Activated naive CD4-positive, alpha-beta T cell treated with anti-CD3 and anti-CD28 coated beads, Interleukin-2, amount 50 U/mL, for 72 hours (primary cell): Measurements from ENCODE around the gene MPZL2. TPM values are rescaled to one million over a fixed set of nuclear protein-coding genes. Genes with fewer than 3 reads are reported as not detected.
A peak's percentile ranks its signal among the peaks of the same experiment; 100 is the strongest.

Experiments used
- ATAC-seq, 2 donors: fragments of 150-1000 bp; cut with Tn5 transposase; 2 replicates each; pipeline ENCODE4 v1.10.0; 2021; ENCODE audit warnings: mild to moderate bottlenecking in 2 of 2, moderate library complexity in 2 of 2
- DNase-seq, 2 donors: peaks; one replicate each; pipeline ENCODE4 v3.0.0; 2021 to 2022; ENCODE audit warnings: low spot score in 2 of 2
- H3K27ac Mint-ChIP-seq, 2 donors: one replicate each; pipeline ENCODE4 v1.8.0; 2022; ENCODE audit warnings: mild to moderate bottlenecking in 2 of 2, mixed read lengths in 2 of 2
- H3K36me3 Mint-ChIP-seq, 2 donors: one replicate each; pipeline ENCODE4 v1.8.0; 2022; ENCODE audit warnings: mixed read lengths in 2 of 2
- H3K9me3 Mint-ChIP-seq, 2 donors: one replicate each; pipeline ENCODE4 v1.8.0; 2022; ENCODE audit warnings: mixed read lengths in 2 of 2
- total RNA-seq, 2 donors: library from RNA; stranded (reverse); gene quantifications; one replicate each; pipeline ENCODE4 v1.2.3, GENCODE V29; 2022

MPZL2 gene
- total RNA-seq, 2 donors from 2014 or later: 39.4 to 64.1 TPM

GRCh38 chr11:118238421-118238820, 25.7 kb downstream of the MPZL2 start:
- DNase-seq: no peak
- H3K9me3 Mint-ChIP-seq: no peaks in the 10 kb centered on the region
- H3K27ac Mint-ChIP-seq: peak overlapping the region; percentile 25 to 99
- no peak for ATAC-seq
- H3K36me3 Mint-ChIP-seq: peaks cover 58 to 71% of the 10 kb centered on the region in 2 donors

- Mint-ChIP-seq H3K27ac (peak overlapping the region; percentile 31 to 68), H3K36me3 (peaks cover 45 to 62% of the 10 kb centered on the region in 2 donors), H3K9me3 (no peaks in the 10 kb centered on the region)
- ATAC-seq (no peak), DNase-seq (no peak)
These were observed 27.9 kb downstream of the MPZL2 start for GRCh38 chr11:118236170-118236569.

GRCh38 chr11:118234833-118235232, 29.3 kb downstream of the MPZL2 start:
- ATAC-seq (no peak), DNase-seq (no peak)
- H3K36me3 Mint-ChIP-seq: peaks cover 39 to 51% of the 10 kb centered on the region in 2 donors
- no peaks in the 10 kb centered on the region for H3K9me3 Mint-ChIP-seq
- H3K27ac Mint-ChIP-seq: no peak overlapping the region

DNA sequence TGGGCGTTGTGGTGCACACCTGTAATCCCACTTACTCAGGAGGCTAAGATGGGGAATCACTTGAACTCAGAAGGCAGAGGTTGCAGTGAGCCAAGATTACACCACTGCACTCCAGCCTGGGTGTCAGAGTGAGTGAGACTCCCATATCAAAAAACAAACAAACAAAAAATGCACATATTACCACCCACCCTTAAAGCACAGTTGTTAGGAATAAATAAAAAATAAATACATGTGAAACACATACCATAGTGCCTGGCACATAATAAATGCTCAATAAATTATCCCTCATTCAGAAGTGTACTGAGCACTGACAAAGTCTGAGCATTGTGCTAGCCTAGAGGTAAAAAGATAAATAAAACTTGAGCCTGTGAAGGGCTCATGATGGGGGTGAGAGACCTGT, 30.2 kb downstream of the MPZL2 start:
- Mint-ChIP-seq H3K36me3 (peaks cover 47% of the 10 kb centered on the region in 2 donors), H3K9me3 (no peaks in the 10 kb centered on the region), H3K27ac (peak overlapping the region in 1 of 2 donors; percentile 88)
- ATAC-seq: no peak
- DNase-seq: no peak

DNA sequence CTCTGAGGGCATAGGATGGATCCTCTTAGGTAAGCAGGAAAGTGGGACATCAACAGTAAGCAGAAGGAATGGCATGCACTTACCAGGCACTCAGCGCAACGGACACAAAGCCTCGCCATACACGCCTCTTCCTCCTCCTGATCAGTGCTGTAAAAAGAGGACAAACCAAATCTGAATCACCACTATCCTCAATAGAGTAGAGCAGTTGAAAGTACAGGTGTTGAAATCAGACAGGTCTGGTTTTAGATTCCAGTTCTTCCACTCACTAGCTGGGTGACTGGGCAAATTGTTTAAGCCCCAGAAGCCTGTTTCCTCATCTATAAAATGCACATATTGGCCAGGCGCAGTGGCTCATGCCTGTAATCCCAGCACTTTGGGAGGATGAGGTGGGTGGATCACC, 30.7 kb downstream of the MPZL2 start:
- Mint-ChIP-seq H3K36me3 (peaks cover 43% of the 10 kb centered on the region in 2 donors), H3K27ac (no peak overlapping the region), H3K9me3 (no peaks in the 10 kb centered on the region)
- ATAC-seq (peak in 1 of 2 donors; percentile 21), DNase-seq (no peak)

- peak; percentile 92 to 97 for ATAC-seq
- H3K27ac Mint-ChIP-seq: no peak overlapping the region
- peaks cover 41 to 45% of the 10 kb centered on the region in 2 donors for H3K36me3 Mint-ChIP-seq
- no peaks in the 10 kb centered on the region for H3K9me3 Mint-ChIP-seq
- peak in 1 of 2 donors; percentile 72 for DNase-seq
These were observed 31.4 kb downstream of the MPZL2 start for GRCh38 chr11:118232659-118233058.

DNA sequence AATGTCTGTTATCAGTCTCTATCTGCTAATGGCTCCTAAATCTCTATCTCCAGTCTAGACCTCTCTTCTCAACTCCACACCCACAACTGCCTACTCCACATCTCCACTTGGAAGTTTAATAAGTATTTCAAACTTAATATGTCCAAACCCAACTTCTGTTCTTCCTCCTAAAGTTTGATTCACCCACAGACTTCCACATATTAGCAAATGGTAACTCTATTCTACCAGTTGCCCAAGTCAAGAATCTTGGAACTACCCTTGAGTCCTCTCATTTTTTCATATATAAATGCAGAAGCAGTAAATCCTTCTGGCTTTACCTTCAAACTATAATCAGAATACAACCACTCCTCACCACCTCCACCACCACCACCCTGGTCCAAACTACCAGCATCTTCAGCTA, 32.6 kb downstream of the MPZL2 start:
- Mint-ChIP-seq H3K36me3 (peaks cover 41 to 50% of the 10 kb centered on the region in 2 donors), H3K9me3 (no peaks in the 10 kb centered on the region), H3K27ac (no peak overlapping the region)
- DNase-seq: no peak
- ATAC-seq: no peak

GRCh38 chr11:118230088-118230487, 34.0 kb downstream of the MPZL2 start:
- DNase-seq: no peak

DNA sequence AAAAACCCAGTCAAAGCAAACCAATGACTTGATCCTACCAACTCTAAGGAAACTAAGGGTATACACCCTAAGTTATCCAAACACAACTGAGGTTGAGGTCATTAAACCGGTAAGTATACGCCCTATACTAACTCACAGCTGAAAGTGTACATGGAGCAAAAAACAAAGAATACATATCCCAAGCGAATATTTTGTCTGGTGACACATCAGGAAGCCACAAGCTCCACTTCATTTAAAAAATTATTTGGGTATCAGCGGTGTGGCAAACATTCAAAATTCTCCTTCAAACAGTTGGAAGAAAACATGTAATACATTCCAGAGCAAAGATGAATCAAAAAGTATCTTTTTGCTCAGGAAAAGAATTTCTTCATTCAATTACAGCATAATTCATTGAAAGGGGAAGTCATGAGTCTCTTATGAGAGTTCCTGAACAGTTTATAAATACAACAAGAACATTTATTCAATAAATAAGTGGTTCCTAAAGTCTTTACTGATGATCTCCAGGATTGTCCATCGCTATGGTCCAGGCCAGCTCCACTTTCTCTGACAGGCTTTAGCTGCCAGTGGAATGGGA, 34.7 kb downstream of the MPZL2 start:
- Mint-ChIP-seq H3K36me3 (peaks cover 46 to 49% of the 10 kb centered on the region in 2 donors), H3K9me3 (peaks cover 0 to 5% of the 10 kb centered on the region in 2 donors), H3K27ac (peak overlapping the region in 1 of 2 donors; percentile 91)
- DNase-seq (no peak), ATAC-seq (no peak)

More at GRCh38 chr11:118230088-118230487, 34.0 kb downstream of the MPZL2 start:
- peaks cover 0 to 5% of the 10 kb centered on the region in 2 donors for H3K9me3 Mint-ChIP-seq
- H3K36me3 Mint-ChIP-seq: peaks cover 46 to 51% of the 10 kb centered on the region in 2 donors
- no peak for ATAC-seq
- peak overlapping the region in 1 of 2 donors; percentile 10 for H3K27ac Mint-ChIP-seq

GRCh38 chr11:118227865-118228785, 36.0 kb downstream of the MPZL2 start:
- no peak for DNase-seq
- Mint-ChIP-seq H3K9me3 (peaks cover 0 to 5% of the 10 kb centered on the region in 2 donors), H3K36me3 (peaks cover 44 to 54% of the 10 kb centered on the region in 2 donors), H3K27ac (peak overlapping the region in 1 of 2 donors; percentile 91)
- peak in 1 of 2 donors; percentile 11 for ATAC-seq

DNA sequence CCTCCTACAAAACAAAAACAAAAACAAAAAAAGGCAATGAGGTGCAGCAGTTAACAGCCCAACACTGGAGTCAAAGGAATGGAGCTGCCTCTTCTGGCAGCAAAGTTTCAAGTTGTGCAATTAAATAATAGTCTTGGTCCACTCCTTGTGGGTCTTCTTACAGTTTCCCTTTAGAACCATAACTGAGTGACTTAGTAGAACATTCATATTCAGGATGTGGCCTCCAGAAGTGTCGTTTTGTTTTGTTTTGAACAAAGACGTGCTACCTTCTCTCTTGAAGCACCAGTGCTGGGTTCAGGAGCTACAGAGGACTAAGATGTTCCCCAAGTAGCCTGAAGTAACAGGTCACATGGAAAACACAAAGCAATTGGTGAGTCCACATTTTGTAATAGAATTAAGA, 37.3 kb downstream of the MPZL2 start:
- H3K9me3 Mint-ChIP-seq: peaks cover 0 to 5% of the 10 kb centered on the region in 2 donors
- peaks cover 46 to 67% of the 10 kb centered on the region in 2 donors for H3K36me3 Mint-ChIP-seq
- peak overlapping the region in 1 of 2 donors; percentile 91 for H3K27ac Mint-ChIP-seq
- DNase-seq: no peak
- peak; percentile 24 to 28 for ATAC-seq

DNA sequence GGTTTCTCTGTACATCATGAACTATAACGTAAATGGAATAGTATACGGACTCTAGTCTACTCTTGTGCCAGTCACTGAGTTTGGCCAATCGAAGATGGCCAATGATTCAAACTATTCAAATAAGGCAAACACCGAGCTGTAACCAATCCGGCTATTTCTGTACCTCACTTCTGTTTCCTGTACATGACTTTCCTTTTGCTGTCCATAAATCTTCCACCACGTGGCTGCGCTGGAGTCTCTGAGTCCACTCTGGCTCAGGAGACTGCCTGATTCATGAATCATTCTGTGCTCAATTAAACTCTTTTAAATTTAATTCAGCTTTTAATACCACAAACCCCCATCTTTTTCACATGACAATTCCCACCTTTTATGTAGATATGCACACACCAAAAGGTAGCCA, 37.8 kb downstream of the MPZL2 start:
- Mint-ChIP-seq H3K36me3 (peaks cover 46 to 67% of the 10 kb centered on the region in 2 donors), H3K27ac (peak overlapping the region in 1 of 2 donors; percentile 91), H3K9me3 (peaks cover 0 to 5% of the 10 kb centered on the region in 2 donors)
- ATAC-seq (peak in 1 of 2 donors; percentile 1), DNase-seq (no peak)

DNA sequence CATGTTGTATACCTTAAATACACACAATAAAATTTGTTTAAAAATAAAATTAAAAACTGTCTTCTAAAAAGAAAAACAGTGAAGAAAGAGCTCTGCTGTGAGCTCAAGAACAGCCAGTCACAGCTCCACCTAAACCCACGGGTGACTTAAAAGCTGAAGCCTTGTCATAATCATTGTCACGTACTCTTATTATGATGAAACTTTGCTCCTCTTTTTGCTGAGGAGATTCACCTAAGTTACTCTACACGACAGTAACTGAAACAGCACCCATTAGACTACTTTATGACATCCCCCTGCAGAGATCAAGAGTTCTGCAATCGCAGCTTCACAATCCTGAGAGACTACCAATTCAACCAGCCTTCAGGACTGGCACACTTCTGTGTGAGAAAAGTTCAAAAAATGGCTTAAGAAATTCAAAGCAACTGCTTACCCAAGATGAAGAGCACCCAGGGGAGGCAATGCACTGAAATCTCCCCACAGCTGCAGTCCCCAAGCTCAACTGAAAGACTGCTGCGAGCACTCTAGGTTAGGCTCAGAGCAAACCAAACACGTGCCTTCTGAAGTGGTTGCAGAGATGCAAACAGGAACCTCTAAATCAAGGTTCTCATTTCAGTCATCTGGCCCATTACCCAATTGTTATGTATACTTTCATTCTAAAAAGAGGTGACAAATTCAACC, 39.4 kb downstream of the MPZL2 start, which contains the start of gene JAML:
TSS of gene JAML (minus strand) at position 501 of the 678 bp plus-strand sequence. CDS start 10,145 bp downstream, outside the sequence.
- H3K27ac Mint-ChIP-seq: peak within 1 kb of the TSS in 1 of 2 donors; percentile 95
- H3K36me3 Mint-ChIP-seq: peaks cover 61 to 72% of the 10 kb centered on the region in 2 donors
- peaks cover 0 to 5% of the 10 kb centered on the region in 2 donors for H3K9me3 Mint-ChIP-seq
- DNase-seq (peak in 1 of 2 donors; percentile 68), ATAC-seq (peak; percentile 70 to 82)

GRCh38 chr11:118223992-118224391, 40.1 kb downstream of the MPZL2 start:
- DNase-seq (no peak), ATAC-seq (peak; percentile 12 to 25)
- peak overlapping the region in 1 of 2 donors; percentile 95 for H3K27ac Mint-ChIP-seq
- peaks cover 61 to 72% of the 10 kb centered on the region in 2 donors for H3K36me3 Mint-ChIP-seq
- peaks cover 0 to 5% of the 10 kb centered on the region in 2 donors for H3K9me3 Mint-ChIP-seq

DNA sequence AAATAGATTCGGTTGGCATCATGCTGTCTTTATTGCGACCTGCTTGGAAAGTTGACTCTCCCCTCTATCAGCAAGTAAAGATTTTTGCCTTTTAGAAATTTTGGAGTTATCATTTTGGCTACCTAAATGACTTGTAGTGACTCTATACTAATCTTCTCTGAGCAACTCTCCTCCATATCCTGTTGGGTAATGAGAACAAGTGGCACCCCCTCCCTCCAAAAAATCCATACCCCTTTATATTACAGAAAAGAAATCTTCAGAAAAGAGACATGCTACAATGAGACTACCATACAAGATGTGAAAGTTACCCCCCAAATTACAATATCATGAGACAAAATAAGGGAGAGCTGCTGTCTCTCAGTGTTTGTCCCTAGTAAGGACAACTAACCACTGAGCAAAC, 40.5 kb downstream of the MPZL2 start:
- peaks cover 65 to 74% of the 10 kb centered on the region in 2 donors for H3K36me3 Mint-ChIP-seq
- peak; percentile 7 to 10 for ATAC-seq
- peaks cover 0 to 5% of the 10 kb centered on the region in 2 donors for H3K9me3 Mint-ChIP-seq
- peak overlapping the region in 1 of 2 donors; percentile 95 for H3K27ac Mint-ChIP-seq
- DNase-seq: no peak

DNA sequence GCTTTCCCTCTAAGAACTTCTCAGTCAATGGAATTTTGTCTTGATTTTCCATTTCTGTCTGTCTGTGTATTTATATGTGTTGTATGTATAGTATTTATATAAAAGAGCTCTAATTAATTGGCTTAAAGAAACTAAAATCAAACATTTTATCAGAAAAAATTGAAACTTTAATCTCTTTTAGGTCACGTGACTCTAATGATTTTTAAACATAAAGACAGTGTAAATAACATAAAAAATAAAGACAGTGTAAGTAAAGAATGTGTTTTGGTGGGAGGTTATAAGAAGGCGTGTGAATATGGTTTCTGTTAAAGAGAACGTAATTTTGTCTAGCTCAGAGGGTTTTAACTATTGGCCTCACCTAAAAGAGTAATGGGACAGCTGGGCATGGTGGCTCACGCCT, 41.7 kb downstream of the MPZL2 start:
- ATAC-seq (no peak), DNase-seq (no peak)
- H3K27ac Mint-ChIP-seq: peak overlapping the region in 1 of 2 donors; percentile 95
- H3K36me3 Mint-ChIP-seq: peaks cover 59 to 71% of the 10 kb centered on the region in 2 donors
- H3K9me3 Mint-ChIP-seq: peaks cover 0 to 5% of the 10 kb centered on the region in 2 donors
